ENCODE measurements around the gene PIAS4.

PIAS4 gene

DNA sequence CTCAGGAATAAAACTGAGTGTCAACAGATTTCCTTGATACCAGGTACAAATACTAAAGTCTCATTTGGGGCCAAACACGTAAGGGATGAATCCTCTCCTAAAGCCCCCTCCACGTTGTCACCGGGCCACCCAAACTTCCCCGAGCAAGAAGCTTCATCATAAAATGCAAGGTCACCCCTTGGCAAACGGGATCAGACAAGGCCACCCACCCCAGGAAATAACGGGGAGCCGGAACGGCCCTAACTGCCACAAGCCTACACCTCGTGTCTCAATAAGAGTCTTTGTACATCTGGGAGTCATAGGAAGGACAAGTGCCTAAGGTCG, 23.0 kb upstream of the PIAS4 start:
- peaks cover 9% of the 10 kb centered on the region for H3K4me1 ChIP-seq (ENCODE audit: insufficient read depth, poor library complexity, severe bottlenecking)
- no peak for DNase-seq (ENCODE audit: low spot score)
- peaks cover 56% of the 10 kb centered on the region for H3K36me3 ChIP-seq (ENCODE audit: low read depth)
- ATAC-seq (ENCODE audit: low read depth), result no peak
- no peaks in the 10 kb centered on the region for H3K9me3 ChIP-seq (ENCODE audit: severe bottlenecking)
- no peaks in the 10 kb centered on the region for H3K27me3 ChIP-seq (ENCODE audit: insufficient read depth, poor library complexity, severe bottlenecking)
- peak overlapping the region; percentile 99 for H3K4me3 ChIP-seq (ENCODE audit: severe bottlenecking)
- TF ChIP-seq, protein P1, sequence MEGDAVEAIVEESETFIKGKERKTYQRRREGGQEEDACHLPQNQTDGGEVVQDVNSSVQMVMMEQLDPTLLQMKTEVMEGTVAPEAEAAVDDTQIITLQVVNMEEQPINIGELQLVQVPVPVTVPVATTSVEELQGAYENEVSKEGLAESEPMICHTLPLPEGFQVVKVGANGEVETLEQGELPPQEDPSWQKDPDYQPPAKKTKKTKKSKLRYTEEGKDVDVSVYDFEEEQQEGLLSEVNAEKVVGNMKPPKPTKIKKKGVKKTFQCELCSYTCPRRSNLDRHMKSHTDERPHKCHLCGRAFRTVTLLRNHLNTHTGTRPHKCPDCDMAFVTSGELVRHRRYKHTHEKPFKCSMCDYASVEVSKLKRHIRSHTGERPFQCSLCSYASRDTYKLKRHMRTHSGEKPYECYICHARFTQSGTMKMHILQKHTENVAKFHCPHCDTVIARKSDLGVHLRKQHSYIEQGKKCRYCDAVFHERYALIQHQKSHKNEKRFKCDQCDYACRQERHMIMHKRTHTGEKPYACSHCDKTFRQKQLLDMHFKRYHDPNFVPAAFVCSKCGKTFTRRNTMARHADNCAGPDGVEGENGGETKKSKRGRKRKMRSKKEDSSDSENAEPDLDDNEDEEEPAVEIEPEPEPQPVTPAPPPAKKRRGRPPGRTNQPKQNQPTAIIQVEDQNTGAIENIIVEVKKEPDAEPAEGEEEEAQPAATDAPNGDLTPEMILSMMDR (IDR thresholded peaks at IDR 0.05; ENCODE audit: poor library complexity, severe bottlenecking), result no peak
- H3K27ac ChIP-seq (ENCODE audit: poor library complexity, severe bottlenecking), result peak overlapping the region; percentile 86

DNA sequence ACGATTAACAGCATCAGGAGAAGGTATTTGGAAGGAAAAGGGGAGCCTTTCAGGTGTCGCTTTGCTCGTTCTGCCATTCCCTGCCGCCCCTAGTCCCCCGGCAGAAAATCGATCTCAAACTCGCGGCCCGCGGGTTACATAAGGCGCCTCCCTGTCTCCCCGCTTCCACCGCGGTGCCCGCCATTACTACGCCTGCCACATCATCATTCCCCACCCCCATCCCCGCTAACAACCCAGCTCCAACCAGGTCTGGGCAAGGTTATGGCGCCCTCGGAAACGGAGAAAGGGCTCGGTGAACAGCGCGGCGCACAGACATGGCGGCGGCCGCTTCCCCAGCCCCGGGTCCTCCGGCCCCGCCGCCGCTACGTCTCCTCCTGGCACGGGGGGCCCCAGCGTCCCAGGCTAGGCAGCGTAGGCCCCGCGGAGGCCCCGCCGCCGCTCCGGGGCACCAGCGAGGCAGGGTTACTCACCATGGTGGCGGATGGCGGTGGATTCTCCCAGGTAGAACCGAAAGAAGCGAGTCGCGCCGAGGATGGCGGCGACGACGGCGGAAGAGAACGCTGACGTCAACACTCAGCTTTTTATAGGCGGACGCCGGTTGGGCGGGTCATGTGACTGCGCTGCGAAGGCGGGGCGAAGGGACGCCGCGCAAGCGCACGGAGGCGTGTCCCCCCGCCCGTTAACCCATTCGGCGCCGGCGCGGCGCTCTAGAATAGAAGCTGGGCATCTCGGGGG, 22.5 kb upstream of the PIAS4 start, which contains the start of gene EEF2:
EEF2 (minus strand) TSS at position 556 of the 735 bp plus-strand sequence; CDS start at position 473, 83 bp downstream.
- Histone ChIP-seq H3K4me3 (ENCODE audit: severe bottlenecking) (peak within 1 kb of the TSS; percentile 99), H3K27me3 (ENCODE audit: insufficient read depth, poor library complexity, severe bottlenecking) (no peaks in the 10 kb centered on the region), H3K9me3 (ENCODE audit: severe bottlenecking) (no peaks in the 10 kb centered on the region), H3K4me1 (ENCODE audit: insufficient read depth, poor library complexity, severe bottlenecking) (peaks cover 9% of the 10 kb centered on the region), H3K36me3 (ENCODE audit: low read depth) (peaks cover 50% of the 10 kb centered on the region), H3K27ac (ENCODE audit: poor library complexity, severe bottlenecking) (peak within 1 kb of the TSS; percentile 86)
- DNase-seq (ENCODE audit: low spot score), result peak; percentile 78
- TF ChIP-seq, protein P1 (IDR thresholded peaks at IDR 0.05; ENCODE audit: poor library complexity, severe bottlenecking), result no peak
- peak; percentile 8; the same call in 1 of the 3 replicates for ATAC-seq (ENCODE audit: low read depth)

DNA sequence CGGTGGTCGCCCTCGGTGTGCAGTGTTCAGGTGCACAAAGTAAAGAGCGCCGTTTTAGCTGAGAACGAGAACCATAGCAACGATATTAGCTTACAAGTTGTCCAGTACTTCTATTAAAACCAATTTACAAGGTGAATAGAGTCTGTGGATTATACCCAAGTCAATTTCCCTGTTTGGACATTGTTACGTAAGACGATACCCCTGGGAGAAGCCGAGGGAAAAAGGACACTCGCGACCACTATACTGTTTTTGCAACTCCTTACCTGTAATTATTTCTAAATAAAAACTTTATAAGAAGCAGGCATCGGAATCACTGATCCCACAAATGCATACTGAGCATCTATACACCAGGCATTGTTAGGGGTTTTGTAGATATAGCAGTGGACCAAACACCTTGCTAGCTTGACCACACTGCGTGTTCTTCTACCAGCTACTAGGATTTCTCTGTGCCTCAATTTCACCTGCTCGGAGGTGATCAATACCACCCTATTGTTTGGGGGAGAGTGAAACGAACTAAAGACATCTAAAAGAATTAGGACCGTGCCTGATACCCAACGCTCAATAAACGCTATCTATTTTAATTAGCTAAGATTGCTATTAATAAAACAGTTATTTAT, 21.8 kb upstream of the PIAS4 start:
- Histone ChIP-seq H3K27ac (ENCODE audit: poor library complexity, severe bottlenecking) (peak overlapping the region; percentile 86), H3K27me3 (ENCODE audit: insufficient read depth, poor library complexity, severe bottlenecking) (no peaks in the 10 kb centered on the region), H3K9me3 (ENCODE audit: severe bottlenecking) (no peaks in the 10 kb centered on the region), H3K4me1 (ENCODE audit: insufficient read depth, poor library complexity, severe bottlenecking) (peaks cover 9% of the 10 kb centered on the region), H3K36me3 (ENCODE audit: low read depth) (peaks cover 43% of the 10 kb centered on the region), H3K4me3 (ENCODE audit: severe bottlenecking) (peak overlapping the region; percentile 99)
- ATAC-seq (ENCODE audit: low read depth) (no peak), DNase-seq (ENCODE audit: low spot score) (no peak)
- TF ChIP-seq, protein P1 (IDR thresholded peaks at IDR 0.05; ENCODE audit: poor library complexity, severe bottlenecking), result no peak

- ATAC-seq (ENCODE audit: low read depth), result peak; percentile 26; the same call in 2 of the 3 replicates
- Histone ChIP-seq H3K27me3 (ENCODE audit: insufficient read depth, poor library complexity, severe bottlenecking) (no peaks in the 10 kb centered on the region), H3K27ac (ENCODE audit: poor library complexity, severe bottlenecking) (peak overlapping the region; percentile 86), H3K4me3 (ENCODE audit: severe bottlenecking) (peak overlapping the region; percentile 31), H3K9me3 (ENCODE audit: severe bottlenecking) (no peaks in the 10 kb centered on the region), H3K4me1 (ENCODE audit: insufficient read depth, poor library complexity, severe bottlenecking) (peaks cover 9% of the 10 kb centered on the region), H3K36me3 (ENCODE audit: low read depth) (peaks cover 36% of the 10 kb centered on the region)
- TF ChIP-seq, protein P1 (IDR thresholded peaks at IDR 0.05; ENCODE audit: poor library complexity, severe bottlenecking), result peak; percentile 77
- DNase-seq (ENCODE audit: low spot score), result no peak
Observed at GRCh38 chr19:3986260-3987041, 21.1 kb upstream of the PIAS4 start.

Measured in RWPE2 (cell line).